Skin epidermis (tissue), 12 donors: ENCODE results near the gene ANO2.

Experiments used
- H3K27ac ChIP-seq, 21 experiments: fragments of 200-600 bp; sonication (generic) in 11 of 21; one replicate each; pipeline ENCODE4 v1.5.0; 2020; ENCODE audit warnings: mild to moderate bottlenecking in 3 of 21, inconsistent platforms in 2 of 21, moderate library complexity in 2 of 21
- H3K4me3 ChIP-seq, 7 experiments: fragments of 200-600 bp; sonication (generic) in 2 of 7; one replicate each; pipeline ENCODE4 v1.5.0; 2020; ENCODE audit warnings: inconsistent platforms in 2 of 7, mild to moderate bottlenecking in 2 of 7, moderate library complexity in 1 of 7

The ANO2 gene

DNA sequence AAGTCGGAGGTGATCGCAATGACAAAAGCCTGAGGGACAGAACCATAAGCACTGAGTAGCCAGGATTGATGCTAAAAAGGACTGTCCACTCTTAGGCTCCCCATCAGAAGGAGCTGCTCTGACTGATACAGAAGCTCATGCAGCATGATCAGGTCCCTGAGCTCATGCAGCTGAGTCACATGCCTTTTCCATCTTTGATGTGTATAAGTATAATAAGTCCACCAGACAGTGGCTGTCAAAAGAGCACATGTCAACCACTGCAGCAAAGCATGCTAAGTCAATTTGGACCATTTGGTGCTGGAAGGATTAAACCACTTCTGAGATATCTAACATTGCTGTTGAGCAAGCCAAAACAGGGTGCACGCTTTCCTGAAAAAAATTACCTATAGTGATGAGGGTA is 369.1 kb downstream of the ANO2 start:
- H3K4me3 ChIP-seq: no peak overlapping the region
- no peak overlapping the region for H3K27ac ChIP-seq

DNA sequence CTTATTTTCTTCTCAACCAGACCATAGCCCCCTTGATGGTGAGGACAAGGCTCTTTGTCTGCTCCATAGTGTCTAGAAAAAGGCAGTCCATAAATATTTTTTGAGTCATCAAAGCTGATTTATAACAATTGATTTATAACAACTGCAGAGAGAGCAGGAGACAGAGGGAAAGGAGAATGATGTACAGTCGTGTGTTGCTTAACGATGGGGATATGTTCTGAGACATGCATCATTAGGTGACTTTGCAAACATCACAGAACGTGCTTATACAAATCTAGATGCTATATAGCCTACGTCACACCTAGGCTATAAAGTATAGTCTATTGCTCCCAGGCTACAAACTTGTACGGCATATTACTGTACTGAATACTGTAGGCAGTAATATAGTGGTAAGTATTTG is 369.8 kb downstream of the ANO2 start:
- Histone ChIP-seq H3K27ac (no peak overlapping the region), H3K4me3 (no peak overlapping the region)

DNA sequence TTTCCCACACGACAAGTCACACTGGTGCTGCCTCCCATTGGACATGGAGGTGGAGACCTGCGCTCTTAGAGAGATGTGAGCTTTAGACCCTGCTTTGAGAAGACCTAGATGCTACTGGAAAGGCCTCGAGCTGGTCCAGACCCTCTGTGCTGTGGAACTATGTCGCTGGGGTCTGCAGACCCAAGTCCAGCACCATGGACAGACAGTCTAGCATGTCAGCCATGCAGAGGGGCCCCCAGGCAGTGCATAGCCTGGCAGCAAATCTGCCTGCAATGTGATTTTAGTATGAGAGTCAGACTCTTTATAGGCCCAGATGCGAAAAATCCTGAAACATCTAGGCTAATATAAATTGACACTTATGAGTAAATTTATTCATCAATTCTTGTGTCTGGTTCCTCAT is 371.7 kb downstream of the ANO2 start:
- H3K27ac ChIP-seq: no peak overlapping the region
- H3K4me3 ChIP-seq: no peak overlapping the region

DNA sequence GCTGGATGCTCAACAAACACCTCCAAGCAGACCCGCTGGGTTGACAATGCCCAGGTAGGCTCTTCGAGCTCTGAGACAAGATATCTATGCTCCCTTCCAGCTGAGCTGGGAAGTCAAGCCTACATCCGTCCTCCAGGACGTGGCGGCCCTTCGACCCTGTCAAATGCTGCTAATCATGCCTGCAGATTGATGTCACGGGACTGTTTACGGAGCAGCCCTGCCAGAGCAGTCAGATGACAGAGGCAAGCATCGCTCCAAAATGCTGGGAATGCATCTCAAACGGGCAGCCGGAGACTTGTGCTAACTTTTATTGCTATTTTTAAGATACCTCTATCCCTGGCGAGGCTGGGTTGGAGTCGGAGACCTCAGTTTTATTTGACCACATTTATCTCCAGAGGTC is 373.9 kb downstream of the ANO2 start:
- no peak overlapping the region for H3K4me3 ChIP-seq
- H3K27ac ChIP-seq: no peak overlapping the region

DNA sequence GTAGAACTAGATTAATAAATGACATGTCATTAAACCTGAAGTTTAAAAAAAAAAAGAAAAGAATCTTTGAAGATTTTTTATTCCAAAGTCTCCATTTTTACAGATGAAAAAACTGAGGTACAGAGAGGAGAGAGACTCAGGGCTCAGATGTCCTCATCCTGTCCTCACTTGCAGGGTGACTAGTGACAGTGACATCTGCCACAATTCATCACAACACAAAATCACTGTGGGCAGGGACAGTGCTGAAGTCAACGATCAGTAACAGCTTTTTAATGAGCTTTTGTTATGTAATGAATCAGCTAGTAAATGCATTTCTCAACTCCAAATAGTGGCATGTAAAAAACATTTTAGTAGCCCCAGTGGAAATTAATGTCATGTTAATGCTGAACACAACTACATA is 374.6 kb downstream of the ANO2 start:
- H3K27ac ChIP-seq: no peak overlapping the region
- no peak overlapping the region for H3K4me3 ChIP-seq

DNA sequence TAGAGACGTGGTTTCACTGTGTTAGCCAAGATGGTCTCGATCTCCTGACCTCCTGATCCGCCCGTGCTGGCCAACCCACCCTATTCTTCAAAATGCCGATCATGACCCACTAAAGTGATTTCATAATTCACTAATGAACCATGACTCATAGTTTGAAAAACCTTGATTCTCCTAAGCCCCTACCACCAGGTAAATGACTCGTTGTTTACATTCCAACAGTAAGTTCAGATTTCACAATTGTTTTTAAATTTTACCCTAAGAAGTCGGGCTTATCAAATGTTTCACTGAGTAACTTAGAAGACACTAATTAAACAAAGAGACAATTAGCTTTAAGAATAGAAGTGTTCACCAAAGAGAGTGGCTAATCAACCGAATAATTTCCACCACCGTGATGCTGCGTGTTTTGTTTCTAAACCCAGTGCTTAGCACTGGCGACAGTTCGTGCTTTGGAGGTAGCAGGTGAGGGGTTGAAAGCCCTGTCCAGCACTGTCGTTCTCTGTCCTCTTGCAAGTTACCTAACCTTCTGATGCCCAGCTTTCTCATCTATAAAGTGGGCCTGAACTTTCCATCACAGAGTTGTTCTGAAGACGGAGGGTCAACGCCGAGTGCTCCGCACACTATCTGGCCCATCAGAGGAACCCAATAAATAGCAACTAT is 376.6 kb downstream of the ANO2 start:
- Histone ChIP-seq H3K4me3 (no peak overlapping the region), H3K27ac (no peak overlapping the region)

DNA sequence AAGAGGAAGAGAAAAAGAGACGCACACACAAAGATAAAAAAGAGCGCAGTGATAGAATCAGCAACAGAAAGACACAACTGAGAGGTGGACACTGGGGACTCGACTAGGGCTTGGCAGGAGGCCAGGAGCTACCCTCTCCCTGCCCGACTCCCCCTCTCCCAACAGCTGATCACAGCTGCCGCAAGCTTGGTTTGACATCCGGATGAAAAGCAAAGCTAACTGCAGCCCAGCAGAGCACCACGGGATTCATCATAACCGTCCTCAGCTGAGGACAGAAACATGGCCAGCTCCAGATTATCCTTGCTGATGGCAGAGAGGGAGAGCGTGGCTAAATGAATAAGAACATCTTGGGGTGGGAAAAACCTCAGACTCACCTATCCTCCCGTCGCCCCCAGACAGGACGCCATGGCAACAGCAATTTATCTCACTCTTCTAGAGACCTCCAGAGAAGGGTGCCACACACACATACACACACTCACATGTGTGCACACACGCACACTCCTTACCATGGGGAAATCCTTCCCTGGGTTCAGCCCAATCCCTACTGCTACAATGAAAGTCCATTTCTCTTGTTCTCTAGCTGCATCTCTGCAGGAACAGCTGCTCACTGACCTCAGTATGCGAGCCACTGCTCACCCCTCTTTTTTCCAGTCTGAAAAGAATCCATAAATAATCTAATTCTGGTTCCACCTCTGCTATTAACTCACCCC is 377.9 kb downstream of the ANO2 start:
- no peak overlapping the region for H3K27ac ChIP-seq
- H3K4me3 ChIP-seq: no peak overlapping the region

DNA sequence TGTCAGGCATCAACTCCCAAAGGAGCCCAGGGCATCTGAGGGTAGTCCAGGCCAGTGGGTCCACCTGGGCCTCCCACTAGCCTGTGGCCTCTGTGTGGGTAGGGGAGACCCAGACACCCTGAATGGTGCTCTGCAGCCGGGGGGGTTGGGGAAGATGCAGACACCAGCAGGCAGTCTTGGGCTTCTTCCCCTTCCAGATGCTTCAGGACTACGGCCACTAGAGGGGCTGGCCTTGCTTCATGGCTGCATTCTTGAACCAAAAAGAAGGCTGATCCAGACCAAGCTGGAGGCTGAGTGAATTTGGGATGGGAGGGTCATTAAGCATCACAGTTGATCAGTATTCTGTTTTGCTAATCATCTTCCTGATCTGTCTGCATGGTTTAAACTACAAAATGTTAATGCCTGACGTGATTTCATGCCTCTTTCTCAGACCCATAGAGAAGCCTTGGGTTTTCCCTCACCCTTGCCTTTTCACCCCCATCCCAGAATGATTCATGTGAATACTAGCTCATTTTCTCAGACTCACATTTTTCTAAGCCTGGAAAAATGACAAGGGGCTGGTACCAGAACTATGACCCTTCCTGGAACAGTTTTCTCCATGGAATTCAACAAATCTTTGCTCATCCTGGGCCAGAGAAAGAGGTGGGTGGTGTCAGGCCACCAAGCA is 379.0 kb downstream of the ANO2 start:
- Histone ChIP-seq H3K27ac (no peak overlapping the region), H3K4me3 (no peak overlapping the region)

GRCh38 chr12:5562581-5562980 is 382.5 kb downstream of the ANO2 start:
- no peak overlapping the region for H3K27ac ChIP-seq
- H3K4me3 ChIP-seq: no peak overlapping the region

GRCh38 chr12:5561846-5562245 is 383.2 kb downstream of the ANO2 start:
- Histone ChIP-seq H3K27ac (no peak overlapping the region), H3K4me3 (no peak overlapping the region)

- Histone ChIP-seq H3K27ac (no peak overlapping the region), H3K4me3 (no peak overlapping the region)
Measured at GRCh38 chr12:5561057-5561456, 384.0 kb downstream of the ANO2 start.

DNA sequence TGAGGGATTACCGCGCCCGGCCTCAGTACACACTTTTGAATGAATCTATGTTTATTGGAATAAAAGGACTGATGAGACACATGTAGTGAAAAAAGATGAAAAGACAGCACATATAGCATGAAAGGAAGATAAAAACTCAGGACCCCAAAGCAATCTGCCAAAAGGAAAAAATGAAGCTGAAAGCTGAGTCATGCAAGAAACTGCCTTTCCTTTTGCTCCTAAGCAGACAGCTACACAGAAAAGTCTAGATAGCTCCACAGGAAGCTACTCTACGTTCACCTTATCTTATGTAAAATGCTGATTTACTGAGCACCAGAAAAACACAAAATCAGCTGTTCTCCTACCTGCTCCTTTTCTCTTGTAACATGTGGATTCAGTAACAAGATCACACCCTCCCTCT is 384.8 kb downstream of the ANO2 start:
- Histone ChIP-seq H3K4me3 (no peak overlapping the region), H3K27ac (no peak overlapping the region)

DNA sequence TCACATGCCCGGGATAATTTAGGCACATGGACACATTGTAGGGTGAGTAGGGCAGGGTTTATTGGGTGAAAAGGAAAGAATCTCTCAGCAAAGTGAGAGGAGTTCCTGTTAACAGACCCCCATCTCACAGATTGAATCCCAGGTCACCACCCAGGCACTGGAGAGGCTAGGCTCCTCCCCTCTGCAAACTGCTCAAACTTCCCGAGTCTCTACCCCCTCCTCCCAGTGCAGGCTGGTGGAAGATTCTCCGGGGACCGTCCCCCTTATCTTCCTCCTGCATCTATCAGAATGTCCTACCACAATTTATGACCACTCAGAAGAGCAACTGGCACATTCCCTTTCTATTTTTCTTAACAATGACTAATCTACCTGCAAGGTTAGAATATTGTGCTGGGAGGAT is 387.2 kb downstream of the ANO2 start:
- H3K4me3 ChIP-seq: no peak overlapping the region
- no peak overlapping the region for H3K27ac ChIP-seq

DNA sequence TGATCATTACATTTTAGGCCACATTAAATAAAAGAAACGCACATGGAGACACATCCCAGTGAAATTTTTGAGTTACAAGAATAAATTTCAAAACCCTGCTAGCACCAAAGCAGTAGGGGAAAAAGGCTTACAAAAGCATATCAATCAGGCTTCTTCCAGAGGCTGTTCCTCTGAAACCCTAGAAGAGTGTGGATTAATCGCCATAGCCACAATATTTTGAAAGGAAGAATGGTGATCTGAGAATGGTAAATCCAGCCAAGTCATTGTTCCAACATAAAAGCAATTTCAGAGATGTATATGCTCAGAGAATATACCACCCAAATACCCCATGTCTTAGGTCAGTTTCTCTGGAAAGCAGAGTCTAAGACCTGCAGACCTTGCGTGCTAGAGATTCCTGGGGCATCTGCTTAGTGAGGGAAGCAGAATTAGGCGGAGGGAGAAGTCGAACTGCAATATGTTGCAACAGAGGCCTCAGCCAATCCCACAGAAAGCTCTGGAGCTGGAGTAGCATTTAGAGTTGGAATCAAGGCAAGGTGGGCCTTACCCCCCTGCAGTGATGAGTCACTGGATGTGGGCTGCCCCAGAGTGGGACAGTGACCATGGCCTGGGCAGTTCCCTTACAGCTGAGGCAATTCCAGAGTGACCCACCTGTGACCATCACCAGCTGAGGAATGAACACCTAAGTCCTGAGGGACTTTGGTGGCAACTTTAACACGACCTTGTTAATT is 387.9 kb downstream of the ANO2 start:
- Histone ChIP-seq H3K27ac (no peak overlapping the region), H3K4me3 (no peak overlapping the region)

DNA sequence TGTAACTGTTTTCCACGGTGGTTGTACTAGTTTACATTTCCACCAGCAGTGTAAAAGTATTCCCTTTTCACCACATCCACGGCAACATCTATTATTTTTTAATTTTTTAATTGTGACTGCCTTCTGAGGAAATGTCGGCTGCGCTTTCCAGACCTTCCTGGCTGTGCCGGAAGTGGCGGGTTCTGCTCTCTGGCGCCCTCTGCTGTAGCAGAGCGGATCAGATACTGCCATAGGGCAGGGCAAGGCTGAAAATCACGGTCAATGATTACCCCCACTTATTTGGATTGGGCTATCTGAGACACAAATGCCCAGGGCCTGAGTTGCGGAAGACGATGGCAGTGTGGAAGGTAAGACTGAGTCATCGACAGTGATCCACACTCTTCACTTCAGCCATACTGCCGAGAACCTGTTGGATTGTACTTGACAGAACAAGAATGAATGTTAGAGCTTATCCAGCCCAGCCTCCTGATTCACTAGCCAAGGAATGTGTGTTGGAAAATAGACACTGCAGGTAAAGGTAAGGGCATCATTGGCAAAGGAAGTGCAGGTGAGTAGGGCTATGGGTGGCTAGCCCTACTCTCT is 388.9 kb downstream of the ANO2 start:
- H3K4me3 ChIP-seq: no peak overlapping the region
- no peak overlapping the region for H3K27ac ChIP-seq

GRCh38 chr12:5554711-5555110 is 390.3 kb downstream of the ANO2 start:
- Histone ChIP-seq H3K27ac (no peak overlapping the region), H3K4me3 (no peak overlapping the region)

GRCh38 chr12:5549011-5549410 is 396.0 kb downstream of the ANO2 start:
- no peak overlapping the region for H3K27ac ChIP-seq

GRCh38 chr12:5548152-5548943 is 396.7 kb downstream of the ANO2 start:
- Histone ChIP-seq H3K4me3 (no peak overlapping the region), H3K27ac (no peak overlapping the region)

More at GRCh38 chr12:5549011-5549410, 396.0 kb downstream of the ANO2 start:
- H3K4me3 ChIP-seq: no peak overlapping the region

GRCh38 chr12:5546616-5547015 is 398.4 kb downstream of the ANO2 start:
- H3K27ac ChIP-seq: no peak overlapping the region
- H3K4me3 ChIP-seq: no peak overlapping the region
